ENCODE measurements around the gene BATF2. TPM values are rescaled to one million over a fixed set of nuclear protein-coding genes. Genes with fewer than 3 reads are reported as not detected.

BATF2 gene
- total RNA-seq, 4 donors from 2014 or later: 1.5 to 3.4 (median 1.6) TPM

DNA sequence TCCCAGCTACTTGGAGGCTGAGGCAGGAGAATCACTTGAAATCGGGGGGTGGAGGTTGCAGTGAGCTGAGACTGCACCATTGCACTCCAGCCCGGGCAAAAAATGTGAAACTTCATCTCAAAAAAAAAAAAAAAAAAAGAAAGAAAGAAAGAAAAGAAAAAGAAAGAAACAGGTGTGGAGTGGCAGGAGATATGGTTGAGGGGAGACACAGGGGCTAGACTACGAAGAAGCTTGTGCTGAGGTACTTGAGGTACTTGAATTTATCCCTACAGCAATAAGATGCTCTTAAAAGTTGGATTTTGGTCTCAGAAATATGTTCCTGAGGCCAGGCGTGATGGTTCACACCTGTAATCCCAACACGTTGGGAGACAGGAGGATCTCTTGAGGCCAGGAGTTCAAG lies 22.6 kb downstream of the BATF2 start:
- Histone ChIP-seq H3K4me1 (peaks cover 0 to 15% (median 3%) of the 10 kb centered on the region in 3 donors), H3K4me3 (no peak overlapping the region), H3K27ac (no peak overlapping the region), H3K36me3 (no peaks in the 10 kb centered on the region), H3K27me3 (peaks cover 8% of the 10 kb centered on the region), H3K9me3 (no peaks in the 10 kb centered on the region)
- ATAC-seq: no peak
- 45 to 55% methylated on average over 2 to 4 of the region's 5 CpGs for WGBS, 2 donors (ENCODE audit: low coverage in 1 of 2)
- TF ChIP-seq EP300 (IDR thresholded peaks at IDR 0.05): no peak
- TF ChIP-seq, protein P1, sequence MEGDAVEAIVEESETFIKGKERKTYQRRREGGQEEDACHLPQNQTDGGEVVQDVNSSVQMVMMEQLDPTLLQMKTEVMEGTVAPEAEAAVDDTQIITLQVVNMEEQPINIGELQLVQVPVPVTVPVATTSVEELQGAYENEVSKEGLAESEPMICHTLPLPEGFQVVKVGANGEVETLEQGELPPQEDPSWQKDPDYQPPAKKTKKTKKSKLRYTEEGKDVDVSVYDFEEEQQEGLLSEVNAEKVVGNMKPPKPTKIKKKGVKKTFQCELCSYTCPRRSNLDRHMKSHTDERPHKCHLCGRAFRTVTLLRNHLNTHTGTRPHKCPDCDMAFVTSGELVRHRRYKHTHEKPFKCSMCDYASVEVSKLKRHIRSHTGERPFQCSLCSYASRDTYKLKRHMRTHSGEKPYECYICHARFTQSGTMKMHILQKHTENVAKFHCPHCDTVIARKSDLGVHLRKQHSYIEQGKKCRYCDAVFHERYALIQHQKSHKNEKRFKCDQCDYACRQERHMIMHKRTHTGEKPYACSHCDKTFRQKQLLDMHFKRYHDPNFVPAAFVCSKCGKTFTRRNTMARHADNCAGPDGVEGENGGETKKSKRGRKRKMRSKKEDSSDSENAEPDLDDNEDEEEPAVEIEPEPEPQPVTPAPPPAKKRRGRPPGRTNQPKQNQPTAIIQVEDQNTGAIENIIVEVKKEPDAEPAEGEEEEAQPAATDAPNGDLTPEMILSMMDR (IDR thresholded peaks at IDR 0.05): no peak
- no peak for TF ChIP-seq POLR2A (IDR thresholded peaks at IDR 0.05)
- no peak for TF ChIP-seq POLR2AphosphoS5 (IDR thresholded peaks at IDR 0.05)

- H3K27me3 ChIP-seq: peaks cover 7% of the 10 kb centered on the region
- no peaks in the 10 kb centered on the region for H3K36me3 ChIP-seq
- H3K27ac ChIP-seq: peak within 1 kb of the TSS in 3 of 4 donors; percentile 3 to 15 (median 10)
- H3K4me3 ChIP-seq: peak within 1 kb of the TSS; percentile 19 to 40
- ATAC-seq: peak; percentile 91
- peaks cover 0 to 15% (median 3%) of the 10 kb centered on the region in 3 donors for H3K4me1 ChIP-seq
- no peaks in the 10 kb centered on the region for H3K9me3 ChIP-seq
- TF ChIP-seq POLR2AphosphoS5 (IDR thresholded peaks at IDR 0.05) (no peak), EP300 (IDR thresholded peaks at IDR 0.05) (no peak), POLR2A (IDR thresholded peaks at IDR 0.05) (no peak)
- TF ChIP-seq, protein P1 (IDR thresholded peaks at IDR 0.05): no peak
- 2 to 39% methylated on average over 10 to 25 of the region's 69 CpGs for WGBS, 2 donors (ENCODE audit: low coverage in 1 of 2)
These were observed 25.1 kb downstream of the BATF2 start, which contains the start of gene MAJIN for GRCh38 chr11:64971421-64972233. Gene MAJIN, minus strand, starts transcription at chr11:64972108. Its CDS starts 12,703 bp downstream, at chr11:64959405.

DNA sequence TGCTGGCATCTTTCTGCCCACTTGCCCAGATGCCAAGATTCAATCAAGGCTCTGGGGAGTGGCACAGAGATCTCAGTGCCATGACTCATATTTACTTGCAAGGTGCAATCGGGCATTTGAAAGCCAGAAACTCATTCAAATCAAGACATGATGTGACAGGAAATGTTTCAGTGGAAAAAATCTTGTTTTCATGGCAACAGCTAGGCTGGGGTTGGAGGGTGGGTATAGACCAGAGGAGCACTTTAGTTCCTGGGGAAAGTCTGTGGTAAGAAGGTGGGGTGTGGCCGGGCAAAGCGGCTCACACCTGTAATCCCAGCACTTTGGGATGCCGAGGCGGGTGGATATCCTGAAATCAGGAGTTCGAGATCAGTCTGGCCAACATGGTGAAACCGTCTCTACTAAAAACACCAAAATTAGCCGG lies 26.0 kb downstream of the BATF2 start:
- H3K27me3 ChIP-seq: no peaks in the 10 kb centered on the region
- WGBS, 2 donors (ENCODE audit: low coverage in 1 of 2): 88 to 97% methylated on average over 7 to 8 of the region's 8 CpGs
- no peak overlapping the region for H3K4me3 ChIP-seq
- ATAC-seq: no peak
- no peaks in the 10 kb centered on the region for H3K9me3 ChIP-seq
- TF ChIP-seq POLR2A (IDR thresholded peaks at IDR 0.05) (no peak), POLR2AphosphoS5 (IDR thresholded peaks at IDR 0.05) (no peak), EP300 (IDR thresholded peaks at IDR 0.05) (no peak)
- TF ChIP-seq, protein P1 (IDR thresholded peaks at IDR 0.05): no peak
- H3K27ac ChIP-seq: no peak overlapping the region
- peaks cover 0 to 15% (median 3%) of the 10 kb centered on the region in 3 donors for H3K4me1 ChIP-seq
- H3K36me3 ChIP-seq: no peaks in the 10 kb centered on the region

DNA sequence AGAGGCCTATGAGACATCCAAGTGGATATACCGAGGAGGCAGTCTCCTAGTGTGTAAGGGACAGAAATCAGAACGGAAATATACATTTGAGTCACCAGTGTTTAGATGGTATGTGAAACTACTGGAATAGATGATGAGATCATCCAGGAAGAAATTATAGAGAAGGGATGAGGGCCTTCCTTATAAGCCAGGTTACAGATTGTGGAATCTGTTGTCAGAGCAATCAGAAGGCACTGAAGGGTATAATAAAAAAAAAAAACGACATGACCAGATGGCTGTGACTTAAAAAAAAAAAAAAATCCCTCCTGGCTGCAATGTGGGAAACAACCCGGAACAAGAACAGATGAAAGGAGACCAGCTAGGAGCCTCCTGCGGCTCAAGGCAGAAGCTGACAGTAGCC lies 27.6 kb downstream of the BATF2 start:
- TF ChIP-seq EP300 (IDR thresholded peaks at IDR 0.05) (no peak), POLR2A (IDR thresholded peaks at IDR 0.05) (no peak), POLR2AphosphoS5 (IDR thresholded peaks at IDR 0.05) (no peak)
- TF ChIP-seq, protein P1 (IDR thresholded peaks at IDR 0.05): no peak
- Histone ChIP-seq H3K36me3 (no peaks in the 10 kb centered on the region), H3K9me3 (no peaks in the 10 kb centered on the region), H3K27me3 (no peaks in the 10 kb centered on the region), H3K27ac (no peak overlapping the region), H3K4me3 (no peak overlapping the region), H3K4me1 (peaks cover 0 to 15% (median 3%) of the 10 kb centered on the region in 3 donors)
- 46 to 57% methylated on average over 5 of the region's 5 CpGs for WGBS, 2 donors (ENCODE audit: low coverage in 1 of 2)
- no peak for ATAC-seq

GRCh38 chr11:64967375-64967774 lies 29.4 kb downstream of the BATF2 start:
- ATAC-seq: no peak
- H3K36me3 ChIP-seq: no peaks in the 10 kb centered on the region
- TF ChIP-seq, protein P1 (IDR thresholded peaks at IDR 0.05): no peak
- TF ChIP-seq POLR2A (IDR thresholded peaks at IDR 0.05) (no peak), EP300 (IDR thresholded peaks at IDR 0.05) (no peak), POLR2AphosphoS5 (IDR thresholded peaks at IDR 0.05) (no peak)

More at GRCh38 chr11:64967375-64967774, 29.4 kb downstream of the BATF2 start:
- no peak overlapping the region for H3K27ac ChIP-seq
- H3K4me1 ChIP-seq: peaks cover 0 to 11% (median 3%) of the 10 kb centered on the region in 3 donors
- no peaks in the 10 kb centered on the region for H3K9me3 ChIP-seq
- 80 to 91% methylated on average over 1 to 3 of the region's 3 CpGs for WGBS, 2 donors (ENCODE audit: low coverage in 1 of 2)
- H3K27me3 ChIP-seq: no peaks in the 10 kb centered on the region
- H3K4me3 ChIP-seq: no peak overlapping the region
